H9 (cell line): ENCODE data around the gene KCNN3. TPM values are rescaled to one million over a fixed set of nuclear protein-coding genes. Genes with fewer than 3 reads are reported as not detected.

ENCODE experiments used
- DNase-seq: peaks from one replicate; pipeline ENCODE4 v3.0.0-alpha.2; 2017
- H2AFZ ChIP-seq: one replicate; pipeline ENCODE4 v1.6.1; 2013; ENCODE audit warnings: mild to moderate bottlenecking, low read length, control low read depth, moderate library complexity
- H2AK5ac ChIP-seq: 2 replicates; pipeline ENCODE4 v1.6.1; 2013; ENCODE audit warnings: low read length, control low read depth, mixed read lengths; ENCODE audit not compliant: insufficient read length
- H2BK120ac ChIP-seq: one replicate; pipeline ENCODE4 v1.6.1; 2013; ENCODE audit warnings: low read depth, mild to moderate bottlenecking, low read length, control low read depth, inconsistent platforms; ENCODE audit not compliant: poor library complexity, severe bottlenecking
- H2BK12ac ChIP-seq: 2 replicates; pipeline ENCODE4 v1.6.1; 2013; ENCODE audit warnings: low read length, control low read depth, mixed read lengths, low read depth; ENCODE audit not compliant: insufficient read length
- H2BK15ac ChIP-seq: 2 replicates; pipeline ENCODE4 v1.6.1; 2013; ENCODE audit warnings: low read depth, low read length, control low read depth
- H2BK20ac ChIP-seq: one replicate; pipeline ENCODE4 v1.6.1; 2013; ENCODE audit warnings: low read depth, mild to moderate bottlenecking, low read length, control low read depth, inconsistent platforms; ENCODE audit not compliant: poor library complexity, severe bottlenecking
- H2BK5ac ChIP-seq: 2 replicates; pipeline ENCODE4 v1.6.1; 2013; ENCODE audit warnings: low read length, control low read depth, mixed read lengths; ENCODE audit not compliant: insufficient read length
- H3K14ac ChIP-seq: 2 replicates; pipeline ENCODE4 v1.6.1; 2013; ENCODE audit warnings: low read length, control low read depth; ENCODE audit not compliant: insufficient read depth
- H3K18ac ChIP-seq: 2 replicates; pipeline ENCODE4 v1.6.1; 2013; ENCODE audit warnings: low read depth, mild to moderate bottlenecking, mixed read lengths, low read length, control low read depth; ENCODE audit not compliant: insufficient read length
- H3K23ac ChIP-seq: 2 replicates; pipeline ENCODE4 v1.6.1; 2013; ENCODE audit warnings: low read length, control low read depth, mixed read lengths, low read depth; ENCODE audit not compliant: insufficient read length
- H3K23me2 ChIP-seq: 2 replicates; pipeline ENCODE4 v1.6.1; 2013; ENCODE audit warnings: low read depth, mild to moderate bottlenecking, mixed read lengths, low read length, control low read depth; ENCODE audit not compliant: insufficient read length, poor library complexity, severe bottlenecking
- H3K27ac ChIP-seq: 2 replicates; pipeline ENCODE4 v1.5.1; 2013; ENCODE audit warnings: low read length, control low read depth, mixed read lengths, low read depth; ENCODE audit not compliant: insufficient read length
- H3K27me3 ChIP-seq: 2 replicates; pipeline ENCODE4 v1.6.1; 2013; ENCODE audit warnings: low read length, control low read depth, inconsistent platforms; ENCODE audit not compliant: insufficient read depth
- H3K4ac ChIP-seq: 2 replicates; pipeline ENCODE4 v1.6.1; 2013; ENCODE audit warnings: low read depth, mild to moderate bottlenecking, control low read depth, inconsistent platforms, low read length, moderate library complexity
- H3K4me1 ChIP-seq: 2 replicates; pipeline ENCODE4 v1.6.1; 2013; ENCODE audit warnings: low read length, control low read depth, inconsistent platforms; ENCODE audit not compliant: insufficient read depth
- H3K4me2 ChIP-seq: 2 replicates; pipeline ENCODE4 v1.6.1; 2013; ENCODE audit warnings: low read length, control low read depth, mixed read lengths; ENCODE audit not compliant: insufficient read length, insufficient read depth
- H3K56ac ChIP-seq: 2 replicates; pipeline ENCODE4 v1.6.1; 2013; ENCODE audit warnings: low read depth, mild to moderate bottlenecking, mixed read lengths, low read length, control low read depth; ENCODE audit not compliant: insufficient read length
- H3K79me1 ChIP-seq: 2 replicates; pipeline ENCODE4 v1.6.1; 2013; ENCODE audit warnings: low read depth, mild to moderate bottlenecking, moderate library complexity, low read length, control low read depth, inconsistent platforms; ENCODE audit not compliant: insufficient read depth, poor library complexity, severe bottlenecking
- H3K79me2 ChIP-seq: 2 replicates; pipeline ENCODE4 v1.6.1; 2013; ENCODE audit warnings: low read length, control low read depth, inconsistent platforms; ENCODE audit not compliant: insufficient read depth
- H3K9ac ChIP-seq: 2 replicates; pipeline ENCODE4 v1.6.1; 2013; ENCODE audit warnings: low read length, control low read depth, mixed read lengths; ENCODE audit not compliant: insufficient read length; ENCODE audit errors: extremely low read depth
- H3K9me3 ChIP-seq: one replicate; pipeline ENCODE4 v1.6.1; 2013; ENCODE audit warnings: low read depth, low read length, inconsistent platforms; ENCODE audit not compliant: control insufficient read depth
- H3T11ph ChIP-seq: one replicate; pipeline ENCODE4 v1.6.1; 2013; ENCODE audit warnings: mild to moderate bottlenecking, low read length, control low read depth, inconsistent platforms
- H4K20me1 ChIP-seq: one replicate; pipeline ENCODE4 v1.6.1; 2013; ENCODE audit not compliant: control insufficient read depth, insufficient read length, insufficient read depth
- H4K5ac ChIP-seq: 2 replicates; pipeline ENCODE4 v1.6.1; 2013; ENCODE audit warnings: low read depth, mild to moderate bottlenecking, mixed read lengths, low read length, control low read depth; ENCODE audit not compliant: insufficient read length
- H4K8ac ChIP-seq: replicated peaks from 2 replicates; pipeline ENCODE4 v1.6.1; 2013; ENCODE audit warnings: low read length, control low read depth, mixed read lengths, low read depth; ENCODE audit not compliant: insufficient read length
- H4K91ac ChIP-seq: 2 replicates; pipeline ENCODE4 v1.6.1; 2013; ENCODE audit warnings: low read depth, mild to moderate bottlenecking, moderate library complexity, mixed read lengths, low read length, control low read depth; ENCODE audit not compliant: insufficient read length
- H3K27ac Mint-ChIP-seq, 3 experiments: 2 replicates in 2 of 3; 3 replicates in 1 of 3; pipeline ENCODE4 v1.8.0; 2020 to 2021; ENCODE audit warnings: mixed read lengths in 3 of 3, mild to moderate bottlenecking in 1 of 3, moderate library complexity in 1 of 3
- H3K27me3 Mint-ChIP-seq: 2 replicates; pipeline ENCODE4 v1.8.0; 2021; ENCODE audit warnings: low read depth, mild to moderate bottlenecking, moderate library complexity, mixed read lengths
- H3K36me3 Mint-ChIP-seq, 3 experiments: 2 replicates in 2 of 3; 3 replicates in 1 of 3; pipeline ENCODE4 v1.8.0; 2020 to 2021; ENCODE audit warnings: low read depth in 3 of 3, mixed read lengths in 3 of 3; ENCODE audit not compliant: insufficient read depth in 1 of 3
- H3K4me1 Mint-ChIP-seq, 2 experiments: 2 replicates each; pipeline ENCODE4 v1.8.0; 2020; ENCODE audit warnings: mixed read lengths in 2 of 2
- H3K4me3 Mint-ChIP-seq, 2 experiments: 2 replicates in 1 of 2; 3 replicates in 1 of 2; pipeline ENCODE4 v1.8.0; 2020 to 2021; ENCODE audit warnings: mild to moderate bottlenecking in 2 of 2, mixed read lengths in 2 of 2, moderate library complexity in 1 of 2
- H3K9me3 Mint-ChIP-seq, 2 experiments: 2 replicates in 1 of 2; 3 replicates in 1 of 2; pipeline ENCODE4 v1.8.0; 2020; ENCODE audit warnings: mild to moderate bottlenecking in 2 of 2, mixed read lengths in 2 of 2, moderate library complexity in 1 of 2
- WGBS: extraction: QIAGEN DNeasy Blood & Tissue Kit; methylation state at CpG from one replicate; pipeline ENCODE4 v1.1.7; 2013; ENCODE audit warnings: missing lambda C conversion rate, low lambda C conversion rate, mixed read lengths; ENCODE audit not compliant: insufficient read length; ENCODE audit errors: extremely low coverage; 5-methylcytosine and 5-hydroxymethylcytosine counted together
- total RNA-seq: library from RNA; stranded (reverse); gene quantifications from 2 replicates; pipeline ENCODE4 v1.2.1, GENCODE V29; 2021
- TF ChIP-seq, protein P1 (sequence below): fragments of 200-600 bp; sonication (generic); conservative IDR thresholded peaks from 3 replicates; pipeline ENCODE4 v1.8.0; 2021; ENCODE audit warnings: antibody characterized with exemption, mild to moderate bottlenecking

Gene KCNN3
- total RNA-seq, 1 experiment from 2014 or later, result 0.83 TPM

GRCh38 chr1:154719586-154720327, 150.3 kb downstream of the KCNN3 start:
- Mint-ChIP-seq H3K4me1 (peaks cover 12 to 13% of the 10 kb centered on the region in 2 experiments; a peak in 3 of 4 replicates), H3K4me3 (no peak overlapping the region), H3K27ac (no peak overlapping the region), H3K9me3 (no peaks in the 10 kb centered on the region), H3K27me3 (peaks cover 5% of the 10 kb centered on the region), H3K36me3 (no peaks in the 10 kb centered on the region)
- Histone ChIP-seq H3K27me3 (no peaks in the 10 kb centered on the region), H2BK12ac (no peak overlapping the region), H2BK120ac (no peak overlapping the region), H2BK15ac (no peak overlapping the region), H3K9ac (no peak overlapping the region), H3K79me2 (no peaks in the 10 kb centered on the region), H3K56ac (no peak overlapping the region), H3K4me1 (no peaks in the 10 kb centered on the region), H3K79me1 (no peaks in the 10 kb centered on the region), H3K14ac (no peak overlapping the region), H3K4me2 (no peak overlapping the region), H3T11ph (no peak overlapping the region), H3K27ac (no peak overlapping the region), H2BK5ac (no peak overlapping the region), H3K18ac (no peak overlapping the region), H3K4ac (no peak overlapping the region), H2AFZ (no peak overlapping the region), H3K23ac (no peak overlapping the region), H2BK20ac (no peak overlapping the region), H2AK5ac (no peak overlapping the region), H4K8ac (no peak overlapping the region), H4K91ac (no peak overlapping the region), H4K5ac (no peak overlapping the region), H3K23me2 (no peaks in the 10 kb centered on the region), H4K20me1 (no peaks in the 10 kb centered on the region), H3K9me3 (no peaks in the 10 kb centered on the region)
- DNase-seq, result no peak
- TF ChIP-seq, protein P1, sequence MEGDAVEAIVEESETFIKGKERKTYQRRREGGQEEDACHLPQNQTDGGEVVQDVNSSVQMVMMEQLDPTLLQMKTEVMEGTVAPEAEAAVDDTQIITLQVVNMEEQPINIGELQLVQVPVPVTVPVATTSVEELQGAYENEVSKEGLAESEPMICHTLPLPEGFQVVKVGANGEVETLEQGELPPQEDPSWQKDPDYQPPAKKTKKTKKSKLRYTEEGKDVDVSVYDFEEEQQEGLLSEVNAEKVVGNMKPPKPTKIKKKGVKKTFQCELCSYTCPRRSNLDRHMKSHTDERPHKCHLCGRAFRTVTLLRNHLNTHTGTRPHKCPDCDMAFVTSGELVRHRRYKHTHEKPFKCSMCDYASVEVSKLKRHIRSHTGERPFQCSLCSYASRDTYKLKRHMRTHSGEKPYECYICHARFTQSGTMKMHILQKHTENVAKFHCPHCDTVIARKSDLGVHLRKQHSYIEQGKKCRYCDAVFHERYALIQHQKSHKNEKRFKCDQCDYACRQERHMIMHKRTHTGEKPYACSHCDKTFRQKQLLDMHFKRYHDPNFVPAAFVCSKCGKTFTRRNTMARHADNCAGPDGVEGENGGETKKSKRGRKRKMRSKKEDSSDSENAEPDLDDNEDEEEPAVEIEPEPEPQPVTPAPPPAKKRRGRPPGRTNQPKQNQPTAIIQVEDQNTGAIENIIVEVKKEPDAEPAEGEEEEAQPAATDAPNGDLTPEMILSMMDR, result no peak
- no CpG with 5 or more reads among the region's 8 CpGs for WGBS
